Measurements from ENCODE around the gene F10.
"Not testable (repeated sequence)": the region's sequence is repeated elsewhere in the genome, so short reads cannot be mapped to it uniquely, and the experiment has no call there.

Gene F10

DNA sequence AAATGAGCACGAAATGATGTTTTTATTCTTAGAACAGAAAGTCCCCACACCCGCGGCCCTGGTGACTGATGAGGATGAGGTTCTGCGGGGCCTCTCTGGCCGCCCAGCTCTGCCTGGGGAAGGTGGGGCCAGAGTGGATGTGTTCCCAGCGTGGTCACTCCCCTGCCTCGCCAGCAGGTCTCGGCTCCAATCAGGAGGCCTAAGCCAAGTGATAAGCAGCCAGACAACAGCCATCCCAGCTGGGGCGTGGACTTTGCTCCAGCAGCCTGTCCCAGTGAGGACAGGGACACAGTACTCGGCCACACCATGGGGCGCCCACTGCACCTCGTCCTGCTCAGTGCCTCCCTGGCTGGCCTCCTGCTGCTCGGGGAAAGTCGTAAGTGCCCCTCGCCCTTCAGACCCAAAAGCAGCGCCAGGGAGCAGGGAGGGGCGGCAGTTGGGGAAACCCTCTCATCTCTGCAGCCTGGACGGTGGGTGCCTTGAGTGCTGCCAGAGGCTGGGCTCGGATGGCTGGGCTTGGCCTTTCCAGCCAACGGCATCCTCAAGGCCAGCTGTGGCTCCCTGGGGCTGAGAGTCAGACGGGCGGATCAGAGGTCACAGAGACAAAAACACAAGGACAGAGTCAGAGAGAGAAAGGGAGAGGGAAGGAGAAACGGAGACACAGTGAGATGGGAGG, at the start of gene F10:
Gene F10, plus strand, starts transcription at position 250 of the 676 bp plus-strand sequence. Its CDS starts 57 bp downstream, at position 307.
- DNase-seq (ENCODE audit: low read depth), result no peak

DNA sequence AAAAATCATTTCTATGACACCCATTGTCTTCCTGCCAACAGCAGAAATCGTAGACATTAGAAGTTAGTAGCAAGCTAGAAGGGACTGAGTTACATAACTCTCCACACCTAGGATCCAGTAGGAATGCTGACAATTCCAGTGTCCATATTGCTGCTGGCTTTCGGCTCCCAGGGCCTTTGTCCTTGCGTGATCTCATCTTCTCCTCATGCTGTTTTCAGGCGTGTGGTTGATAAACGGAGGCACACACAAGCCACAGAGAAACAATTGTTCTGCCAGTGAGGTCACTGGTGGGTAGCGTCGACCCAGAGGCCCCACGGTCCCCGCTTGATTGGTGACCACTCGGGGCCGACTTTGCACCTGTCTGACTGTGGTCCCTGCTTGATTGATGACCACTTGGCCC, 48.7 kb upstream of the F10 start:
- DNase-seq (ENCODE audit: low read depth), result no peak

DNA sequence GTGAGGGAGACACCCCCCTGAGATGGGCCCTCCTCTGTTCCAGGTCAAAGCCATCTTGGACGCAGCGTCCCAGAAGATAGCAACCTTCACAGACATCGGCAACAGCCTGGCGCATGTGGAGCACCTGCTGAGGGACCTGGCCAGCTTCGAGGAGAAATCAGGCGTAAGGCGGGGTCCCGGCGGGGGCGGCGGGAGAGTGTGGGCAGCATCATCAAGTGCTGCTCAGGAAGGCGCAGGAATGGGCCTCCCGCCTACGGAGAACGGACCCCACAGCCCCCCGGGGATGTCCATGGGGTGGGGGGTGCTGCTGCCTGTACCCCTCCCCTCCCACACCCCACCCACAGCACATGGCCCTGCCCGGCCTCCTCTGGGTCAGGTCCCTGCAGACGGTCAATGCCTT, 48.2 kb upstream of the F10 start:
- DNase-seq (ENCODE audit: low read depth), result no peak

DNA sequence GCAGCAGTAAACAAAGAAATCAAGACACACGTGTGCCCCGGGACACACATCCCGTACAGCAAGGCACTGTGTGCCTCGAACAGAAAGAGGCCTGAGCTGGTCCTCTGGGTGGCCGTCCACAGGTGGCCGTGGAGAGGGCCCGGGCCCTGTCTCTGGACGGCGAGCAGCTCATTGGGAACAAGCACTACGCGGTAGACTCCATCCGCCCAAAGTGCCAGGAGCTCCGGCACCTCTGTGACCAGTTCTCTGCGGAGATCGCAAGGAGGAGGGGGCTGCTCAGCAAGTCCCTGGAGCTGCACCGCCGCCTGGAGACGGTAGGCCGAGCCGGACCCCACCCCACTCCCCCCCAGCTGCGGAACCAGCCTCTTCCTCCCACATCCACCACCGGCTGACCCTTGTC, 47.7 kb upstream of the F10 start:
- no peak for DNase-seq (ENCODE audit: low read depth)

DNA sequence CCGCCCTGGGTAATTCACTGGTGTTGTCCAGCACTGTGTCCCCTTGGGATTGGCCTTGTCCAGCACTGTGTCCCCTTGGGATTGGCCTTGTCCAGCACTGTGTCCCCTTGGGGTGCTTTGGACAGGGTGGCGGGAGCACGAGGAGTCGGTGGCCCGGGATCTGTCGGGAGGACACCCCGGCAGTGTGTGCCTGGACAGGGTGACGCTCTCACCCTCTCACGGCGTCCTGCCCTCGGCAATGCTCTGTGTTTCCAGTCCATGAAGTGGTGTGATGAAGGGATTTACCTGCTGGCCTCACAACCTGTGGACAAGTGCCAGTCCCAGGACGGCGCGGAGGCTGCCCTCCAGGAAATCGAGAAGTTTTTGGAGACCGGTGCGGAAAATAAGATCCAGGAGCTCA, 46.9 kb upstream of the F10 start:
- DNase-seq (ENCODE audit: low read depth), result no peak

GRCh38 chr13:113076681-113077401, 45.8 kb upstream of the F10 start:
- DNase-seq (ENCODE audit: low read depth), result no peak

DNA sequence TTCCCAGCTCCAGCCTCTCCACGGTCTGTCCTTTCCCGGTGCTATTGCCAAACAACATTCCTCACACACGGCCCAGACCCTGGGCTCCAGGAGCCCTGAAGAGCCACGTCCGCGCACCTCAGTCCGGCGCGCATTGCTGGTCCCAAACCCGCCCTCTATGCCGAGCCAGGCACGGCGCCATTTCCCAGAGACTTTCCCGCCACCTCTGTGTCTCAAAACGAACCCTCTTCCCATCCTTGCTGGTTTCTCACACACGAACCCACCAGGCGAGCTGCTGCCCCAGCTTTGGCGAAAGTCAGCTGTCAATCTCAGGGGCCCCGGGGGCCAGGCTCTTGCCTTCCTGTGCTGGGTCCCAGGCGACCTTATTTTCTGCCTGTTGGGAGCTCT, 45.0 kb upstream of the F10 start:
- no peak for DNase-seq (ENCODE audit: low read depth)

GRCh38 chr13:113077953-113078901, 44.4 kb upstream of the F10 start:
- no peak for DNase-seq (ENCODE audit: low read depth)

DNA sequence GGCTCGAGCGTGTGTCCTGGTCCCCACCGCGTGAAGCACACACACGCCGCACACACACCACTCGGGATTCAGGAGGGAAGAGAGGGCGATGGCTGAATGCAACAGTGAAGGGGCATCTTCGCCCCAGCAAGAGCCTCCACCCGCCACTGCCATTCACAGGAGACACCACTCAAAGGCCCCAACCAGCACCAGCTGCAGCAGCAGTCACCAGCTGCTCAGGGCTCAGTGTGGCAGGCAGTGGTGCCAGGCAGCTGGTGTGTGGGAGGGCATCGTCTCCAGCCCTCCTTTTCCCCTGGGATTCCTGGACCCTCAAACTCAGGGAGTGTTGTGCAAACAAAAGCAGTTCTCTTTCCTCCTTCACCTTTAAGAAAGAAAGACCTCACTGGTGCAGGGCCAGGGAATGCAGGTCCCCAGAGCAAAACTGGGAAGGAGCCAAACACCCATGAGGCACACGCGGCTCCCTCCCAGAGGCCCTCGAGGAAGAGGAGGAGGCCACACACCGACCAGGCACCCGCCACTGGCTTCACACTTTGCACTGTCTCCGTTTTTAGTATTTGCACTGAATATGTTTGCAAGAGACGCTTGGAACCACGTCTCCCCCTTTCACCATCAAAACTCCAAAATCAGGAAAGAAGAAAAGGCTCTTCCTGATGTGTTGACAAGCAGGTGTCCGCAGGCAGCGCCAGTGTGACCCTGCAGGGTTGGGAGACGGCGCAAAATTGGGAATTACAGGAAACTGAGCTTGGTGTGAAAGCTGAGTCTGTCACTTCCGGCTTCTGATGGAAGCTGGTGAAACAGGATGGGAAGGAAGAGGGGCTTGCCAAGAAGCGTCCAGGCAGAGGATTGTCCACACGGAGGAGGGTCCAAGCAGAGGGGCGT, 43.5 kb upstream of the F10 start:
- DNase-seq (ENCODE audit: low read depth), result no peak

GRCh38 chr13:113079781-113080080, 42.9 kb upstream of the F10 start:
- not testable (repeated sequence) for DNase-seq (ENCODE audit: low read depth)

GRCh38 chr13:113080361-113080831, 42.2 kb upstream of the F10 start:
- no peak for DNase-seq (ENCODE audit: low read depth)

- no peak for DNase-seq (ENCODE audit: low read depth)
Measured at GRCh38 chr13:113080901-113081521, 41.6 kb upstream of the F10 start.

DNA sequence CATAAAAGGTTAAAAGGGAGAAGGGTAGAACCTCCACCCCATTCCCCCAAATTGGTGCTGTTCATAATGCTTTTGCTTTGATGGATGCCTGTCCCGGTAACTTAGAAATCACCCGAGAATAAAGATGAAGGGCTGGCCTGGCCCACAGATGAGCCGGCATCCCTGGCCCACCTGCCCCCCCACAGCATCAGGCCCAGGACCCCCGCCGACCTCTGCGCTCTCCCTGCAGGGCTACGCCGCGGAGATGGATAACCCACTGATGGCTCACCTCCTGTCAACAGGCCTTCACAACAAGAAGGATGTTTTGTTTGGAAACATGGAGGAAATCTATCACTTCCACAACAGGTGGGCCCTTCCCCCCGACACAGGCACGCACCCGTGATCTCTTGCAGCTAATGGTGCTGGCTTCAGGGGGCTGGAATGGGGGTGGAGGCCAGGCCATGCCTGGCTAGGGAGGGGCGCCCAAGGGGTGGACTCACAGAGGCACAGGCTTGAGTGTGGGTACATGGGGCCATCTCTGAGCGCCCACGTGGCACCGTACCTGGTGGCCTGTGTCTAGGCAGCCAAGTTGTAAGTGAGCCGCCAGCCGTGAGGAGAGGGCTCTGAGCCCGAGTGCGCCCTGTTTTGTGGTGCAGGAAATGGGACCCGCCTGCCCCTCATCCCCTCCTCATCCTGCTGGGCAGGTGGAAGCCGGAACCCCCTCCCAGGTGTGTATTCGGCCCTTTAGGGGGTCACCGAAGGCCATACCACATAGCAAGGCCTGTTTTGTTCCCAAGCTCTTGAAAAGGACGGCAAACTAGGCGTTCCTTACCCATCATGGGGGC, 40.2 kb upstream of the F10 start:
- no peak for DNase-seq (ENCODE audit: low read depth)

DNA sequence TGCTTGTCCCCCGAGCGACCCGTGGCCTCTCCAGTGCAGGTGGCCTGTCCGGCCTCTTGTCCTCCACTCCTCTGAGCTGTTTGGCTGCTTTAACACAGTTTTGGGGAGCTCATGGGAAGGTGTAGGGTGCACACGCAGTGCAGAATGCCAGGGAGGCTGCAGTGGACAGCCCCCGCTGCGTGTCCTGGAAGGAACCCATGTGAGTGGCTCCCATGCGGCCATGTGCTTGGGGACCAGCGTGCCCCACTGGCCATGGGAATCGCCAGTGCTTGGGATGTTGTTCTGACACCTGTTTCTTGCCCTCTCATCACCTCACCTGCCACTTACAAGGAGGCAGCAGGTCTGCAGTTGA, 39.6 kb upstream of the F10 start:
- no peak for DNase-seq (ENCODE audit: low read depth)

- DNase-seq (ENCODE audit: low read depth), result no peak
Measured at GRCh38 chr13:113083402-113084061, 39.1 kb upstream of the F10 start.

DNA sequence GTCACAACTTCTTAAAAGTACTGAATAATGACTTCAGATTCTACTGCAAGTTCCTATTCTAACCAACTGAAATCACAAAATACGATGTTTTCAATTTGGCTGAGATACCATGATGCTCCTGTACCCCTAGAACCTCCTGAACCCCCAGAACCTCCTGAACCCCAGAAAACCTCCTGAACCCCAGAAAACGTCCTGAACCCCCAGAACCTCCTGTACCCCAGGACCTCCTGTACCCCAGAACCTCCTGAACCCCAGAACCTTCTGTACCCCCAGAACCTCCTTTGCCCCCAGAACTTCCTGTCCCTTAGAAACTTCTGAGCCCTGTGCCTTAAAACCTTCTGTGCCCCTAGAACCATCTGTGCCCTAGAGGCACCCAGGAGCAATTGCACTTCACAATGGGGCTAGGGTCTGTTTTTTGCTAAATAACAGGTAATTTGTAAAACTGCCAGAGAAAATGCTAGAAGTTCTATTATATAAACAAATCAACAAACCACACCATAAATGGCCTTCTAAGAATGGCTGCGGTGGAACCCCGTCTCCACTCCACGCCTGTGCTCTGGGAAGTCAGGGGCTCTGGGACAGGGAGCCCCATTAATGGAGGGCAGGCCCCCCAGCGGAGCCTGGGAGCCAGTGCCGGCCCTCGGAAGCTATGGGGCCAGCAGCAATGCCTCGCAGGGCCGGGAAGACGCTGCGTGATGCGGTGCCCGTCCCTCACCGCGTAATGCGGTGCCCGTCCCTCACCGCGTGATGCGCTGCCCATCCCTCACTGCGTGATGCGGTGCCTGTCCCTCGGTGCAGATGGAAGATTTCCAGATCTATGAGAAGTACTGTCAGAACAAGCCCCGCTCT, 38.3 kb upstream of the F10 start:
- DNase-seq (ENCODE audit: low read depth), result no peak

DNA sequence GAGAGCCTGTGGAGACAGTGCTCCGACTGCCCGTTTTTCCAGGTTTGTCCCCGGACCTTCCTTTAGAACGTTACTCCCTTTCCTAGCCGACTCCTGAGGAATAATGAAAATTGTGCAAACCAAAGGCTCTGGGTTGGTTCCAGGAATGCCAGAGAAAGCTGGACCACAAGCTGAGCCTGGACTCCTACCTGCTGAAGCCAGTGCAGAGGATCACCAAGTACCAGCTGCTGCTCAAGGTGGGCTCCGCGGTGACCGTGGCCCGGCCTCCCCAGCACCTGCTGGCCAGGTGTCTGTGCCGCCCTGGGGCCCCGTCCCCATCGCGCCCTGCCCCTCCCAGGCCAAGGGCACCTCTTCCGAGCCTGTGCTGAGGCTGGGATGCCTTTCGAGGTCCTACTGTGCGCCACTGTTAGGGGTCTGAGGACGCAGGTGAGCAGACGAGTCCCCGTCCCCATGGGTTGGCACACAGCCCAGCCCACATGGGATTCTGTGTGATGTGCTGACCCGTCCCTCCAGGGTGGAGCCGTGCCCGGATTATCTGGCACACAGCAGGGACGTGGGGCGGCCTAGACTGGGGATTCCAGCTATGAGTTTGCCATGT, 37.6 kb upstream of the F10 start:
- DNase-seq (ENCODE audit: low read depth), result no peak

- DNase-seq (ENCODE audit: low read depth), result no peak
Measured at GRCh38 chr13:113086031-113086750, 36.4 kb upstream of the F10 start.
